Common myeloid progenitor, CD34-positive (primary cell): ENCODE results near the gene UBR2.
"Not testable (repeated sequence)": the region's sequence is repeated elsewhere in the genome, so short reads cannot be mapped to it uniquely, and the experiment has no call there.

ENCODE experiments used
- CTCF ChIA-PET: fragments of 350-600 bp; sonication (Branson Sonifier 250); formaldehyde crosslinking; loops from one replicate; lab custom pipeline; 2021; ENCODE audit warnings: antibody characterized with exemption; lab: Charles Lee
- POLR2A ChIA-PET: fragments of 350-600 bp; sonication (Branson Sonifier 250); formaldehyde crosslinking; loops from one replicate; lab custom pipeline; 2021; ENCODE audit warnings: antibody characterized with exemption; lab: Charles Lee
- DNase-seq, 3 donors: peaks; one replicate each; pipeline versions ENCODE4 v3.0.0 to v3.0.0-alpha.2; 2013
- H3K27ac ChIP-seq, 2 experiments: 1 replicate in 1 of 2; 2 replicates in 1 of 2; pipeline ENCODE4 v1.7.0; 2013; ENCODE audit warnings: inconsistent platforms in 2 of 2, low read length in 2 of 2, mild to moderate bottlenecking in 2 of 2, low read depth in 1 of 2, moderate library complexity in 1 of 2; ENCODE audit not compliant: severe bottlenecking in 2 of 2, insufficient read depth in 1 of 2, poor library complexity in 1 of 2
- H3K27me3 ChIP-seq, 5 experiments: replicated peaks in 2 of 5; 1 replicate in 3 of 5; 2 replicates in 2 of 5; pipeline versions ENCODE4 v1.6.1 to v1.7.0; 2013; ENCODE audit warnings: low read length in 4 of 5, mild to moderate bottlenecking in 2 of 5, moderate library complexity in 2 of 5, inconsistent platforms in 1 of 5; ENCODE audit not compliant: insufficient read depth in 5 of 5, control insufficient read depth in 4 of 5
- H3K36me3 ChIP-seq, 4 experiments: 1 replicate in 2 of 4; 2 replicates in 2 of 4; pipeline versions ENCODE4 v1.6.1 to v1.7.0; 2013; ENCODE audit warnings: low read length in 3 of 4, control low read depth in 1 of 4, mild to moderate bottlenecking in 1 of 4; ENCODE audit not compliant: control insufficient read depth in 4 of 4, insufficient read depth in 4 of 4
- H3K4me1 ChIP-seq, 4 experiments: 1 replicate in 3 of 4; 2 replicates in 1 of 4; pipeline versions ENCODE4 v1.6.1 to v1.7.1; 2013; ENCODE audit warnings: low read length in 3 of 4, mild to moderate bottlenecking in 3 of 4, control low read depth in 1 of 4, inconsistent platforms in 1 of 4, moderate library complexity in 1 of 4; ENCODE audit not compliant: control insufficient read depth in 4 of 4, insufficient read depth in 4 of 4; ENCODE audit errors: control extremely low read depth in 1 of 4
- H3K4me3 ChIP-seq, 7 experiments: 1 replicate in 4 of 7; 2 replicates in 3 of 7; pipeline versions ENCODE4 v1.5.1 to v1.7.0; 2013; ENCODE audit warnings: mild to moderate bottlenecking in 7 of 7, low read length in 6 of 7, moderate library complexity in 6 of 7, inconsistent platforms in 2 of 7, low read depth in 2 of 7, control low read depth in 1 of 7; ENCODE audit not compliant: insufficient read depth in 4 of 7, control insufficient read depth in 1 of 7; ENCODE audit errors: extremely low read depth in 1 of 7
- H3K9me3 ChIP-seq, 5 experiments: 1 replicate in 4 of 5; 2 replicates in 1 of 5; pipeline versions ENCODE4 v1.6.1 to v1.7.1; 2013; ENCODE audit warnings: low read length in 4 of 5, mild to moderate bottlenecking in 2 of 5, inconsistent platforms in 1 of 5, low read depth in 1 of 5, moderate library complexity in 1 of 5; ENCODE audit not compliant: control insufficient read depth in 4 of 5, insufficient read depth in 2 of 5; ENCODE audit errors: control extremely low read depth in 1 of 5
- WGBS: methylation state at CpG from one replicate; pipeline ENCODE4 v1.1.5; 2013; ENCODE audit not compliant: insufficient coverage; 5-methylcytosine and 5-hydroxymethylcytosine counted together

Gene UBR2

DNA sequence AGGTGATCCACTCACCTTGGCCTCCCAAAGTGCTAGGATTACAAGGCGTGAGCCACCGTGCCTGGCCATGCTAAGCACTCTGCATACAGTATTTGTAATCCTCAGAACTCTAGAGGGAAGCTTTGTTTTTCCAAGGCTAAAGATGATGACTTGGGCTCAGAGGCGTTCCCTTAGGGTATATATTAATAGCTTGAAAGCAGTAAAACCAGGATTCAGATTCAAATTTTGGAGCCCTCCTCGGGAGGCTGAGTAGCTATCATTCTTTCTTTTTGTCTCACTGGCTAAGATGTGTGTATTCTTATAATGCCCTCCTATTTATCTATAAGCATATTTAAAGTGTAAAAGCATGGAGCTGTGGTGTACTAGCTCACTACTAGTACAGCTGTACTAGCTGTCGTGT lies 90.0 kb downstream of the UBR2 start:
- Histone ChIP-seq H3K27me3 (no peaks in the 10 kb centered on the region), H3K36me3 (peaks cover 22 to 79% (median 41%) of the 10 kb centered on the region in 4 experiments), H3K4me1 (no peaks in the 10 kb centered on the region), H3K9me3 (no peaks in the 10 kb centered on the region), H3K4me3 (no peak overlapping the region), H3K27ac (no peak overlapping the region)
- ChIA-PET CTCF (interaction anchor here (0.6 to 1.1 kb wide), 4 partner anchors 9 to 324 kb away, joined by 3 to 6 read pairs (median 3); no protein-coding TSS in a partner anchor), POLR2A (no interaction called here)
- no peak for DNase-seq
- 100% methylated on average over 3 of the region's 5 CpGs for WGBS

DNA sequence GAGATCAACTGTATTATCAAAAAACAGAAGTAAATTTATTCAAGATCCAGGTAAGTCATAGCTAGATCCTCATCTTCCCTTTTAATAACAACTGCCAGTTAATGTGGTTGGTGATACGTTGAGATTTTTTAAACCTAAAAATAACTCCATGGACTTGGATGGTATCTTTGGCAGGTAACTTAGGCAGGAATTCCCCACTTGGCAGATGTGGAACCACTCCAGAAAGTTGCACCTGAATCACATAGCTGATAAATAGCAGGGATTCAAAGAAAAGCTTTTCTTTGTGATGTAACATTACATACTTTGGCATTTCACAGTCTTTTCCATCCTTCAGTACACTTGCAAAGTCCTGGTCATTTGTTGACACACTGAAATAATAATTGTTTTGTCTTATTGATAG lies 96.0 kb downstream of the UBR2 start:
- H3K4me3 ChIP-seq: no peak overlapping the region
- DNase-seq: no peak
- no peaks in the 10 kb centered on the region for H3K9me3 ChIP-seq
- 100% methylated on average over 1 of the region's 1 CpG for WGBS
- no peaks in the 10 kb centered on the region for H3K4me1 ChIP-seq
- ChIA-PET POLR2A (no interaction called here), CTCF (interaction anchor here (0.6 to 5.9 kb wide), 7 partner anchors 9 to 490 kb away, joined by 3 to 58 read pairs (median 6); partner anchors contain the start of gene RPL7L1)
- no peak overlapping the region for H3K27ac ChIP-seq
- H3K36me3 ChIP-seq: peaks cover 28 to 68% (median 45%) of the 10 kb centered on the region in 4 experiments
- no peaks in the 10 kb centered on the region for H3K27me3 ChIP-seq

DNA sequence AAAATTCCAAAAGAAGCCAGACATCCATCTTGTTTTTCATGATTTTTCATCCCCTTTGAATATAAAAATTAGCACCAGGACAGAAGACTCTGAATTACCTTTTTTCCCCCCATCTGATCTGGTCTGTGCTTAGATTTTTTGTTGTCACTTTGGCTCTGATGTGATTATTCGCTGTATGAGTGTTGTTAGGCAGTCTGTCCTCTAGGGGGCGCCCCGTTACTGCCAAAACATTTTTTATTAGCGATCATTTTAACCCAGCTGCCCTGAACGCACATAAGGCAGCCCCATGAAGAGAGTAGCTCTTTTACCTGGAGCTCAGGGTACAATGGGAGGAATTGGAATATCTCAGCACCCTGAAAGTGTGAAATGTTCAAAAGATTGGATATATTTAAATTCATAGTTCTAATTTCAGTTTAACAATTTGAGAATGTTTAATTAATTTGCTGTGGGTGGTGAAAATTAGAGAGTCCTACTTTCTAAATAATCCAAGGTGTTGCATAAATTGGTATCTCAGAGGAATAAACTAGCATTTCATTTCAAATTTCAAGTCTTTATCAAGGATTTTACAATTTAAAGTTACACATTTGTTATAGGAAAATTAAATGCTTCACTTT lies 97.8 kb downstream of the UBR2 start:
- Histone ChIP-seq H3K4me1 (no peaks in the 10 kb centered on the region), H3K27me3 (no peaks in the 10 kb centered on the region), H3K36me3 (peaks cover 27 to 75% (median 51%) of the 10 kb centered on the region in 4 experiments), H3K27ac (peak overlapping the region in 1 of 2 experiments; percentile 29), H3K4me3 (no peak overlapping the region), H3K9me3 (no peaks in the 10 kb centered on the region)
- peak; percentile 74 to 86 (median 81) for DNase-seq
- POLR2A ChIA-PET: interaction anchor here (0.6 to 1.5 kb wide), 3 partner anchors 123 to 822 kb away, joined by 3 to 6 read pairs (median 5); partner anchors contain the start of gene RPL7L1
- CTCF ChIA-PET: interaction anchor here (0.6 to 5.9 kb wide), 31 partner anchors 8 to 393 kb away, joined by 3 to 58 read pairs (median 4); partner anchors contain the start of gene RPL7L1
- WGBS: no CpG with 5 or more reads among the region's 5 CpGs

DNA sequence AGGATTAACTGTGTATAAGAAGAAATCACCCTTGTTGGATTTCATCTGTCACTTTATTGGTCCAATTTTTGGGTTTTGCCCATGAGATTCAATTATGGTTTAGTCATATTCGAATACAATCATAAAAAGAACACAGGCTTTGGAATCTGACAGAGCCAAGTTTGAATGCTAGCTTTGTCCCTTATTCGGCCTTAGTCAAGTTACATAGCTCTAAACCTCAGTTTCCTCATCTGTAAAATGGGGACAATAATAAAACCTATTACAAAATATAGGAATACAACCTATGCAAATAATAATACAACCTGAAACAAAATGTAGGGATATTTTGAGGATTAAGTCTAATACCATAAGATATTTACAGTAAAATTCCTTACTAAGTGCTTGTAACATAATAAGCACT lies 100.9 kb downstream of the UBR2 start:
- ChIA-PET POLR2A (no interaction called here), CTCF (interaction anchor here (0.6 to 5.9 kb wide), 5 partner anchors 70 to 235 kb away, joined by 3 to 58 read pairs (median 3); partner anchors contain the start of gene RPL7L1)
- Histone ChIP-seq H3K9me3 (no peaks in the 10 kb centered on the region), H3K4me3 (no peak overlapping the region), H3K27me3 (no peaks in the 10 kb centered on the region), H3K27ac (no peak overlapping the region), H3K4me1 (no peaks in the 10 kb centered on the region), H3K36me3 (peaks cover 20 to 75% (median 56%) of the 10 kb centered on the region in 4 experiments)
- 100% methylated on average over 1 of the region's 2 CpGs for WGBS
- no peak for DNase-seq

DNA sequence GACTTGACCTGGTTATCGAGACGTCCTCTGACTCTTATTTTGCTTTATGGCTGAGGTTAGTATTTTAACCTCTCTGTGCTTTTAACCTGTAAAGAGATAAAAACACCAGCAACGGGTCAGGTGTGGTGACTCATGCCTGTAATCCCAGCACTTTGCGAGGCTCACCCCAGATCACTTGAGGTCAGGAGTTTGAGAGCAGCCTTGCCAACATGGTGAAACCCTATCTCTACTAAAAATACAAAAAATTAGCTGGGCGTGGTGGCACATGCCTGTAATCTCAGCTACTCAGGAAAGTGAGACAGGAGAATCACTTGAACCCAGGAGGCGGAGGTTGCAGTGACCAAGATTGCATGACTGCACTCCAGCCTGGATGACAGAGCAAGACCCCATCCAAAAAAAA lies 110.5 kb downstream of the UBR2 start:
- H3K27ac ChIP-seq, POLR2A ChIA-PET, H3K27me3 ChIP-seq, H3K9me3 ChIP-seq, H3K4me1 ChIP-seq, H3K4me3 ChIP-seq: not testable (repeated sequence)
- H3K36me3 ChIP-seq: peaks cover 43 to 93% (median 66%) of the 10 kb centered on the region in 4 experiments
- CTCF ChIA-PET: interaction anchor here (1.1 to 2.0 kb wide), 2 partner anchors 52 to 898 kb away, joined by 3 to 7 read pairs; no protein-coding TSS in a partner anchor
- 100% methylated on average over 5 of the region's 6 CpGs for WGBS
- peak in 2 of 3 donors; percentile 14 to 46 for DNase-seq

DNA sequence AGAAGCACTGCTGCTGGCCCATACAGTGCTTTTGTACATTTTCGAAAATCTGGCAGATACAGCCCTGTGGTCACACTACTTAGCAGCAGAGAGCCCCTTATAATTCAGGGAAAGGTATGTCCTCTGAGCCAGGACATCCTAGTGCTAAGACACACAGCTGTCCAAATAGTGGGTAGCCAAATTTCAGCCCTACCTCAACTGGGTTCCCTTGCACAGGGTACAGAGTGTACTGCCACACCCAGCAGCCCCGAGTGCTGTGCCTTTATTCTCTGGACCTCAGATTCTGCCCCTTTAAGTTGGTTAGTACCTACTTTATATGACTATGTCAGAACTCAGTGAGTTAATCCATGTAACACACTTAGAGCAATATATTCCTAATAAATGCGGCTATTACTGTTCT lies 111.0 kb downstream of the UBR2 start:
- no peaks in the 10 kb centered on the region for H3K27me3 ChIP-seq
- no peak for DNase-seq
- peaks cover 46 to 93% (median 65%) of the 10 kb centered on the region in 4 experiments for H3K36me3 ChIP-seq
- no peaks in the 10 kb centered on the region for H3K4me1 ChIP-seq
- ChIA-PET POLR2A (no interaction called here), CTCF (interaction anchor here (0.7 to 2.0 kb wide), 5 partner anchors 14 to 899 kb away, joined by 3 to 7 read pairs (median 4); no protein-coding TSS in a partner anchor)
- WGBS: 100% methylated on average over 3 of the region's 3 CpGs
- H3K9me3 ChIP-seq: no peaks in the 10 kb centered on the region
- H3K4me3 ChIP-seq: no peak overlapping the region
- H3K27ac ChIP-seq: no peak overlapping the region

DNA sequence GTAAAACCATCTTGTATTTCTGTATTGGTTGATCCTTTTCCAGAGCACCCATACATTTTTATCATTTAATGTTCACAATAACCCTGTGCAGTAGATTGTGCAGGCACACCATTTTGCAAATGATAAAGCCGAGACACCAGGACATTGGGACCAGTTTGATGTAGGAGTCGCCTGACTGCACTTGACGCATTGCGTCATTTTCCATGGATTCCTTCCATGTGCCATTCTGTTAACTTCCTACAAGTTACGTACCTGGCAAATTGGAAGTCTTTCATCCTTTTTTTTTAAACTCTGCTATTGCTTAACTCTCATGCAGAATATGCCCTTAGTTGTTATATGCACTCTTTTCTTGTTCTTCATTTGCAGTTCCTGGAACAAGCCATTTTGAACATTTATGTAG lies 115.5 kb downstream of the UBR2 start:
- WGBS: 97% methylated on average over 5 of the region's 5 CpGs

More for the DNA sequence above, 115.5 kb downstream of the UBR2 start:
- Histone ChIP-seq H3K4me1 (no peaks in the 10 kb centered on the region), H3K36me3 (peaks cover 43 to 90% (median 54%) of the 10 kb centered on the region in 4 experiments), H3K4me3 (no peak overlapping the region), H3K27ac (no peak overlapping the region), H3K9me3 (no peaks in the 10 kb centered on the region), H3K27me3 (no peaks in the 10 kb centered on the region)
- ChIA-PET POLR2A (no interaction called here), CTCF (interaction anchor here (1.0 to 1.4 kb wide), 3 partner anchors 10 to 16 kb away, joined by 3 to 5 read pairs (median 4); no protein-coding TSS in a partner anchor)
- no peak for DNase-seq
